GM10266 (cell line): ENCODE results near the gene NLGN1.

Experiments
- DNase-seq: peaks from one replicate; pipeline ENCODE4 v3.0.0; 2012; ENCODE audit errors: extremely low spot score
- TF ChIP-seq, protein P1 (sequence below): IDR thresholded peaks from 2 replicates; pipeline ENCODE4 v1.5.1; 2012; ENCODE audit warnings: mild to moderate bottlenecking, low read depth; ENCODE audit not compliant: control insufficient read depth, insufficient read depth; ENCODE audit errors: missing control alignments

NLGN1 gene

GRCh38 chr3:173846584-173846983 is 449.0 kb downstream of the NLGN1 start:
- TF ChIP-seq, protein P1, sequence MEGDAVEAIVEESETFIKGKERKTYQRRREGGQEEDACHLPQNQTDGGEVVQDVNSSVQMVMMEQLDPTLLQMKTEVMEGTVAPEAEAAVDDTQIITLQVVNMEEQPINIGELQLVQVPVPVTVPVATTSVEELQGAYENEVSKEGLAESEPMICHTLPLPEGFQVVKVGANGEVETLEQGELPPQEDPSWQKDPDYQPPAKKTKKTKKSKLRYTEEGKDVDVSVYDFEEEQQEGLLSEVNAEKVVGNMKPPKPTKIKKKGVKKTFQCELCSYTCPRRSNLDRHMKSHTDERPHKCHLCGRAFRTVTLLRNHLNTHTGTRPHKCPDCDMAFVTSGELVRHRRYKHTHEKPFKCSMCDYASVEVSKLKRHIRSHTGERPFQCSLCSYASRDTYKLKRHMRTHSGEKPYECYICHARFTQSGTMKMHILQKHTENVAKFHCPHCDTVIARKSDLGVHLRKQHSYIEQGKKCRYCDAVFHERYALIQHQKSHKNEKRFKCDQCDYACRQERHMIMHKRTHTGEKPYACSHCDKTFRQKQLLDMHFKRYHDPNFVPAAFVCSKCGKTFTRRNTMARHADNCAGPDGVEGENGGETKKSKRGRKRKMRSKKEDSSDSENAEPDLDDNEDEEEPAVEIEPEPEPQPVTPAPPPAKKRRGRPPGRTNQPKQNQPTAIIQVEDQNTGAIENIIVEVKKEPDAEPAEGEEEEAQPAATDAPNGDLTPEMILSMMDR = no peak
- no peak for DNase-seq

- DNase-seq = no peak
- TF ChIP-seq, protein P1 = no peak
Observed at GRCh38 chr3:173849489-173849888, 451.9 kb downstream of the NLGN1 start.

- TF ChIP-seq, protein P1 = no peak
- DNase-seq = no peak
Observed at GRCh38 chr3:173857154-173857553, 459.6 kb downstream of the NLGN1 start.

DNA sequence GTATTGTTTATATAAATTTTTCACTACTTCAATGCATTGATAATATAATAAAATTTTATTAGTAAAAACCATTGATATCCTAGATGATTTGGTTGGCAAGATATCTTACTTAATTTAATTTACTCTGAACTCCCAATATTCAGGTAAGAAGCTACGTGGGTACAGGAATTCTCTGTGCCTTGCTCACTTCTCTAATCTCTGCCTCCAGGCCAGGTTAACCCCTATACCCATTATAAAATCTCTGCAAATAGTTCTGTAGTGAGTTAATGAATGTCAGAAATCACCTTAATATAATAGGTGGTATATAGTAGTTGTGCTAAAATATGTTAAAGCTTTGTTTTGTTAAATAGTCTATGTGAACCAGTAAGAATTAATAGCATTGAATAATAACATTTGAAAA is 465.2 kb downstream of the NLGN1 start:
- DNase-seq = no peak
- TF ChIP-seq, protein P1 = no peak

GRCh38 chr3:173863551-173863950 is 466.0 kb downstream of the NLGN1 start:
- no peak for DNase-seq

DNA sequence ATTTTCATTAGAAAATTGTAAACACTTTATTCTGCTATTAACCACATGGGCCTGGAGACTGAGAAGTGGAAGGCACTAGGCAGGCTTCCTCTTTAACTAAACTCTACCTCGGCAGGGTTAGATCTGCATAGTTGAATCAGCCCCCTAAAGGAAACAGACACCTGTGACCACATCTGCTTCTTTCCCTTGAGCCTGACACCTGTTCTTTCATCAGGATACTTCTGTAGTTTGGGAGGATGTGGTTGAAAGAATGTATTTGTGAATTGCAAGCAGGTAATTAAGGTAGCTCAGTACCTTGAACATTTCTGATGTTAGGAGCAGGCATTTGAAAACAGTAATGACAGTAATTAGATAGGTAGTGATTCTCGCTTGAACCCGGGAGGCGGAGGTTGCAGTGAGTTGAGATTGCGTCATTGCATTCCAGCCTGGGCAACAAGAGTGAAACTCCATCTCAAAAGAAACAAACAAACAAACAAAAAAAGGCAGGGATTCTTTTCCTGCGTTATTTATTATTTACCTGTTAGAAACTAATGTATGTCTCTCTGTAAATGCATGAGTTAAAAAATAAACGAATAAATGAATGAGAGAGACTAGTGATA is 468.5 kb downstream of the NLGN1 start:
- DNase-seq = no peak
- TF ChIP-seq, protein P1 = no peak

More at GRCh38 chr3:173863551-173863950, 466.0 kb downstream of the NLGN1 start:
- TF ChIP-seq, protein P1 = no peak

- TF ChIP-seq, protein P1 = no peak
- no peak for DNase-seq
Observed at GRCh38 chr3:173869766-173870165, 472.2 kb downstream of the NLGN1 start.
